Mammary epithelial cell (primary cell): Measurements from ENCODE around the gene TTR.

Experiments used
- EZH2 ChIP-seq: IDR thresholded peaks from 2 replicates; pipeline ENCODE4 v1.6.1; 2012; ENCODE audit warnings: low read length, inconsistent platforms, borderline replicate concordance
- TF ChIP-seq, protein P1 (sequence below), 2 donors: IDR thresholded peaks in 1 of 2; conservative IDR thresholded peaks in 1 of 2; 2 replicates each; pipeline ENCODE4 v1.5.1; 2011 to 2012; ENCODE audit warnings: inconsistent platforms in 2 of 2, low read length in 2 of 2, mild to moderate bottlenecking in 2 of 2, control low read depth in 1 of 2, low read depth in 1 of 2; ENCODE audit not compliant: insufficient read depth in 1 of 2; ENCODE audit errors: extremely low read depth in 1 of 2

DNA sequence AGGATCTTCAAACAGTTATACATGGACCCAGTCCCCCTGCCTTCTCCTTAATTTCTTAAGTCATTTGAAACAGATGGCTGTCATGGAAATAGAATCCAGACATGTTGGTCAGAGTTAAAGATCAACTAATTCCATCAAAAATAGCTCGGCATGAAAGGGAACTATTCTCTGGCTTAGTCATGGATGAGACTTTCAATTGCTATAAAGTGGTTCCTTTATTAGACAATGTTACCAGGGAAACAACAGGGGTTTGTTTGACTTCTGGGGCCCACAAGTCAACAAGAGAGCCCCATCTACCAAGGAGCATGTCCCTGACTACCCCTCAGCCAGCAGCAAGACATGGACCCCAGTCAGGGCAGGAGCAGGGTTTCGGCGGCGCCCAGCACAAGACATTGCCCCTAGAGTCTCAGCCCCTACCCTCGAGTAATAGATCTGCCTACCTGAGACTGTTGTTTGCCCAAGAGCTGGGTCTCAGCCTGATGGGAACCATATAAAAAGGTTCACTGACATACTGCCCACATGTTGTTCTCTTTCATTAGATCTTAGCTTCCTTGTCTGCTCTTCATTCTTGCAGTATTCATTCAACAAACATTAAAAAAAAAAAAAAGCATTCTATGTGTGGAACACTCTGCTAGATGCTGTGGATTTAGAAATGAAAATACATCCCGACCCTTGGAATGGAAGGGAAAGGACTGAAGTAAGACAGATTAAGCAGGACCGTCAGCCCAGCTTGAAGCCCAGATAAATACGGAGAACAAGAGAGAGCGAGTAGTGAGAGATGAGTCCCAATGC, 4.6 kb downstream of the TTR start:
- TF ChIP-seq EZH2: no peak
- TF ChIP-seq, protein P1, sequence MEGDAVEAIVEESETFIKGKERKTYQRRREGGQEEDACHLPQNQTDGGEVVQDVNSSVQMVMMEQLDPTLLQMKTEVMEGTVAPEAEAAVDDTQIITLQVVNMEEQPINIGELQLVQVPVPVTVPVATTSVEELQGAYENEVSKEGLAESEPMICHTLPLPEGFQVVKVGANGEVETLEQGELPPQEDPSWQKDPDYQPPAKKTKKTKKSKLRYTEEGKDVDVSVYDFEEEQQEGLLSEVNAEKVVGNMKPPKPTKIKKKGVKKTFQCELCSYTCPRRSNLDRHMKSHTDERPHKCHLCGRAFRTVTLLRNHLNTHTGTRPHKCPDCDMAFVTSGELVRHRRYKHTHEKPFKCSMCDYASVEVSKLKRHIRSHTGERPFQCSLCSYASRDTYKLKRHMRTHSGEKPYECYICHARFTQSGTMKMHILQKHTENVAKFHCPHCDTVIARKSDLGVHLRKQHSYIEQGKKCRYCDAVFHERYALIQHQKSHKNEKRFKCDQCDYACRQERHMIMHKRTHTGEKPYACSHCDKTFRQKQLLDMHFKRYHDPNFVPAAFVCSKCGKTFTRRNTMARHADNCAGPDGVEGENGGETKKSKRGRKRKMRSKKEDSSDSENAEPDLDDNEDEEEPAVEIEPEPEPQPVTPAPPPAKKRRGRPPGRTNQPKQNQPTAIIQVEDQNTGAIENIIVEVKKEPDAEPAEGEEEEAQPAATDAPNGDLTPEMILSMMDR (conservative IDR thresholded peaks at IDR 0.05 in 1 of 2, IDR thresholded peaks at IDR 0.05 in 1 of 2; ENCODE audit: extremely low read depth in 1 of 2, insufficient read depth in 1 of 2, low read depth in 1 of 2, low read length in 2 of 2): no peak
